ENCODE measurements around the gene SEC61B.

DNA sequence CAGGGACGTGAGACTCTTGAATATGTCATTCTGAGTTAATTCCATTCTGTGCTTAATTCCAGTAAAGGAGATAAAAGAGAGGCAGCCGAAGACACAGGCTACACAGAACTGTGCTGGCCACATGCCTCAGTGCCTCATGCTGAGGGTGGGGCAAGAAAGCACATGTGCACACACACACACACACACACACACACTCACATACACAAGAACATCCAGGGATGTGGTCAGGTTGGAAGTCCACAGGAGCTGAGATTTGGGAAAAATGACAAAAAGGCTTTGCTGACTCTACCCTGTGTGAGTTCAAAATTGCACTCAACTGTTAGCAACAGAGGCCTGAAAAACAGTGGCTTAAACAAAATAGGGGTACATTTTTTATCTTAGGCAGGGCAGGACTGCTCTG, 40.9 kb upstream of the SEC61B start:
- TF ChIP-seq, protein P1, sequence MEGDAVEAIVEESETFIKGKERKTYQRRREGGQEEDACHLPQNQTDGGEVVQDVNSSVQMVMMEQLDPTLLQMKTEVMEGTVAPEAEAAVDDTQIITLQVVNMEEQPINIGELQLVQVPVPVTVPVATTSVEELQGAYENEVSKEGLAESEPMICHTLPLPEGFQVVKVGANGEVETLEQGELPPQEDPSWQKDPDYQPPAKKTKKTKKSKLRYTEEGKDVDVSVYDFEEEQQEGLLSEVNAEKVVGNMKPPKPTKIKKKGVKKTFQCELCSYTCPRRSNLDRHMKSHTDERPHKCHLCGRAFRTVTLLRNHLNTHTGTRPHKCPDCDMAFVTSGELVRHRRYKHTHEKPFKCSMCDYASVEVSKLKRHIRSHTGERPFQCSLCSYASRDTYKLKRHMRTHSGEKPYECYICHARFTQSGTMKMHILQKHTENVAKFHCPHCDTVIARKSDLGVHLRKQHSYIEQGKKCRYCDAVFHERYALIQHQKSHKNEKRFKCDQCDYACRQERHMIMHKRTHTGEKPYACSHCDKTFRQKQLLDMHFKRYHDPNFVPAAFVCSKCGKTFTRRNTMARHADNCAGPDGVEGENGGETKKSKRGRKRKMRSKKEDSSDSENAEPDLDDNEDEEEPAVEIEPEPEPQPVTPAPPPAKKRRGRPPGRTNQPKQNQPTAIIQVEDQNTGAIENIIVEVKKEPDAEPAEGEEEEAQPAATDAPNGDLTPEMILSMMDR (IDR thresholded peaks at IDR 0.05; ENCODE audit: low read depth, low read length) = no peak
- no peak for TF ChIP-seq EZH2phosphoT487 (IDR thresholded peaks at IDR 0.05; ENCODE audit: low read depth)

Data from OCI-LY3 (cell line).